HepG2 (cell line): ENCODE results near the gene BTBD19. TPM values are rescaled to one million over a fixed set of nuclear protein-coding genes. Genes with fewer than 3 reads are reported as not detected.

ENCODE experiments used
- CHD2 ChIP-seq: IDR thresholded peaks from 2 replicates; pipeline ENCODE4 v1.6.1; 2011; ENCODE audit warnings: low read depth, low read length, improper control_type of control experiment
- DNMT1 ChIP-seq: sonication (generic); formaldehyde crosslinking; IDR thresholded peaks from 2 replicates; pipeline ENCODE4 v1.5.1; 2020; ENCODE audit warnings: mild to moderate bottlenecking, missing genetic modification reagents
- FLYWCH1 ChIP-seq: sonication (generic); formaldehyde crosslinking; IDR thresholded peaks from 2 replicates; pipeline ENCODE4 v1.8.1; 2023; ENCODE audit warnings: mild to moderate bottlenecking, missing genetic modification reagents
- GABPB1 ChIP-seq: IDR thresholded peaks from 2 replicates; pipeline ENCODE4 v1.6.1; 2016; ENCODE audit warnings: mild to moderate bottlenecking, missing genetic modification reagents, moderate library complexity, missing compliant biosample characterization
- GATA4 ChIP-seq: sonication (generic); IDR thresholded peaks from 2 replicates; pipeline ENCODE4 v1.6.1; 2016; ENCODE audit warnings: antibody characterized with exemption, low read depth, borderline replicate concordance
- GTF2F1 ChIP-seq: fragments of 150-350 bp; IDR thresholded peaks from 2 replicates; pipeline ENCODE4 v1.6.1; 2014; ENCODE audit warnings: low read length
- HES4 ChIP-seq: sonication (generic); formaldehyde crosslinking; IDR thresholded peaks from 2 replicates; pipeline ENCODE4 v1.9.0; 2021; ENCODE audit warnings: mild to moderate bottlenecking, missing genetic modification reagents, borderline replicate concordance
- KDM3A ChIP-seq: IDR thresholded peaks from 2 replicates; pipeline ENCODE4 v1.6.1; 2018; ENCODE audit warnings: low read depth, missing compliant biosample characterization
- NCOA2 ChIP-seq: sonication (generic); formaldehyde crosslinking; IDR thresholded peaks from 2 replicates; pipeline ENCODE4 v1.8.0; 2022; ENCODE audit warnings: inconsistent platforms
- PAF1 ChIP-seq: IDR thresholded peaks from 2 replicates; pipeline ENCODE4 v1.6.1; 2016; ENCODE audit warnings: missing genetic modification reagents, missing compliant biosample characterization
- RFXANK ChIP-seq: IDR thresholded peaks from 2 replicates; pipeline ENCODE4 v1.6.1; 2016
- SRSF9 ChIP-seq: fragments of 200-400 bp; formaldehyde crosslinking; IDR thresholded peaks from 2 replicates; pipeline ENCODE4 v1.6.1; 2018; ENCODE audit warnings: borderline replicate concordance, mild to moderate bottlenecking, low read depth, low read length; ENCODE audit not compliant: insufficient read depth, poor library complexity, severe bottlenecking
- TCF7L2 ChIP-seq: IDR thresholded peaks from 2 replicates; pipeline ENCODE4 v1.6.1; 2011; ENCODE audit warnings: mild to moderate bottlenecking, low read depth, low read length, moderate library complexity
- YEATS4 ChIP-seq: sonication (generic); formaldehyde crosslinking; IDR thresholded peaks from 2 replicates; pipeline ENCODE4 v1.4.0; 2020; ENCODE audit warnings: missing genetic modification reagents, borderline replicate concordance
- ZFP36L1 ChIP-seq: sonication (generic); formaldehyde crosslinking; IDR thresholded peaks from 2 replicates; pipeline ENCODE4 v1.8.0; 2022; ENCODE audit warnings: mild to moderate bottlenecking, missing genetic modification reagents, moderate library complexity
- ZNF441 ChIP-seq: sonication (generic); formaldehyde crosslinking; IDR thresholded peaks from 2 replicates; pipeline ENCODE4 v1.7.0; 2021; ENCODE audit warnings: missing genetic modification reagents, borderline replicate concordance
- ZNF547 ChIP-seq: sonication (generic); formaldehyde crosslinking; IDR thresholded peaks from 2 replicates; pipeline ENCODE4 v1.5.1; 2020; ENCODE audit warnings: mild to moderate bottlenecking, missing genetic modification reagents
- ZNF577 ChIP-seq: sonication (generic); formaldehyde crosslinking; IDR thresholded peaks from 2 replicates; pipeline ENCODE4 v1.4.0; 2020; ENCODE audit warnings: mild to moderate bottlenecking, low read depth, missing genetic modification reagents, borderline replicate concordance
- ZNF720 ChIP-seq: sonication (generic); formaldehyde crosslinking; IDR thresholded peaks from 2 replicates; pipeline ENCODE4 v1.4.0; 2020; ENCODE audit warnings: missing genetic modification reagents
- polyA plus RNA-seq, 8 experiments: library from polyadenylated mRNA; depleted of rRNA in 3 of 8; stranded (reverse) in 7 of 8; unstranded in 1 of 8; fragments of >200 nt; fragmentation: Illumina TruSeq in 4 of 8; extraction: Trizol in 4 of 8; gene quantifications; 2 replicates each; pipeline versions ENCODE4 v1.2.1 to v1.2.3, GENCODE V29; 2011 to 2016; ENCODE audit warnings: low read depth in 4 of 8, missing spikeins in 1 of 8, mixed read lengths in 1 of 8; ENCODE audit not compliant: insufficient read depth in 1 of 8
- total RNA-seq, 5 experiments: library from RNA; depleted of rRNA; stranded (reverse); fragments of >200 nt; fragmentation: Illumina TruSeq; extraction: Trizol; gene quantifications; 2 replicates each; pipeline ENCODE4 v1.2.3, GENCODE V29; 2016; ENCODE audit warnings: low read depth in 1 of 5
- TF ChIP-seq, protein P1 (sequence below): sonication (generic); formaldehyde crosslinking; IDR thresholded peaks from 2 replicates; pipeline ENCODE4 v1.4.0; 2020; ENCODE audit warnings: missing genetic modification reagents
- TF ChIP-seq, protein P2 (sequence below): sonication (generic); formaldehyde crosslinking; IDR thresholded peaks from 2 replicates; pipeline ENCODE4 v1.4.0; 2020; ENCODE audit warnings: missing genetic modification reagents, borderline replicate concordance
- TF ChIP-seq, protein P3 (sequence below): sonication (generic); formaldehyde crosslinking; IDR thresholded peaks from 2 replicates; pipeline ENCODE4 v1.4.0; 2020; ENCODE audit warnings: missing genetic modification reagents

The BTBD19 gene
- total and polyA plus RNA-seq, 2 of the 13 experiments (the other 11 are each of a cell fraction or from before 2014, with no cell fraction given), result 2.7 to 6.7 TPM

DNA sequence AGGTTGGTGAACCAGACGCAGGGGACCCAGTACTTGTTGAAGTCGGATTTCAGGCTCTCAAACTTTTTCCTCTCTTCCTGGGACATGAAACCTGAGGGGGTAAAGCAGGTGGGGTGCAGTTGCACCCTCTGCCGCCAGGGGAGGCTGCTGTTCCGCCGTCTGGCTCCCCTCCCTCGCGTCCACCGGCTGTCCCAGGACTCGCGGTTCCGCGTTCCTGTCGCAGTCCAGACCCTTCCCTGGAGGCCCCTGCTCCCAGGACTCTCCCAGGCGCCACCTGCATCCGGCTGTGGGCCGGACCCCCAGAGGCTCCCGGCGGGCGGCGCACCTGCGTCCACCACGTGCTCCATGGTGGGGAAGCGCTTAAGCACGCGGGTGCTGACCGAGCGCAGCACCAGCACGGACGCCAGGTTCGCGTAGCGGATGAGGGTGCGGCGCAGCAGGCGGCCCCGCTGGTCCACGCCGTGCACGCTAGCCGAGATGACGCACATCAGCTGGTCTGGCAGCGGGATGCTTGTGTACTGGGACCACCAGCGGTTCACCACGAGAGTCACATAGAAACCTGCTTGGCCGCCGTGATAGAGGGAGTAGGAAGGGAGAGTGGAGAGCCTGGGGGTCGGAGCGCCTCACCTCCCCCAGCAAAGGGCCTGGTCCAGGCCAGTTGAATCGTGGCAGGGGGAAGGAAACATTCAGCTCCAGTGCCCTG is 22.0 kb upstream of the BTBD19 start (continued):
- no peak for TF ChIP-seq ZNF577
- TF ChIP-seq ZNF720 (CRISPR knock-in tag), result no peak
- no peak for TF ChIP-seq DNMT1
- TF ChIP-seq, protein P1, sequence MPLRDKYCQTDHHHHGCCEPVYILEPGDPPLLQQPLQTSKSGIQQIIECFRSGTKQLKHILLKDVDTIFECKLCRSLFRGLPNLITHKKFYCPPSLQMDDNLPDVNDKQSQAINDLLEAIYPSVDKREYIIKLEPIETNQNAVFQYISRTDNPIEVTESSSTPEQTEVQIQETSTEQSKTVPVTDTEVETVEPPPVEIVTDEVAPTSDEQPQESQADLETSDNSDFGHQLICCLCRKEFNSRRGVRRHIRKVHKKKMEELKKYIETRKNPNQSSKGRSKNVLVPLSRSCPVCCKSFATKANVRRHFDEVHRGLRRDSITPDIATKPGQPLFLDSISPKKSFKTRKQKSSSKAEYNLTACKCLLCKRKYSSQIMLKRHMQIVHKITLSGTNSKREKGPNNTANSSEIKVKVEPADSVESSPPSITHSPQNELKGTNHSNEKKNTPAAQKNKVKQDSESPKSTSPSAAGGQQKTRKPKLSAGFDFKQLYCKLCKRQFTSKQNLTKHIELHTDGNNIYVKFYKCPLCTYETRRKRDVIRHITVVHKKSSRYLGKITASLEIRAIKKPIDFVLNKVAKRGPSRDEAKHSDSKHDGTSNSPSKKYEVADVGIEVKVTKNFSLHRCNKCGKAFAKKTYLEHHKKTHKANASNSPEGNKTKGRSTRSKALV (CRISPR knock-in tag), result no peak
- TF ChIP-seq, protein P2, sequence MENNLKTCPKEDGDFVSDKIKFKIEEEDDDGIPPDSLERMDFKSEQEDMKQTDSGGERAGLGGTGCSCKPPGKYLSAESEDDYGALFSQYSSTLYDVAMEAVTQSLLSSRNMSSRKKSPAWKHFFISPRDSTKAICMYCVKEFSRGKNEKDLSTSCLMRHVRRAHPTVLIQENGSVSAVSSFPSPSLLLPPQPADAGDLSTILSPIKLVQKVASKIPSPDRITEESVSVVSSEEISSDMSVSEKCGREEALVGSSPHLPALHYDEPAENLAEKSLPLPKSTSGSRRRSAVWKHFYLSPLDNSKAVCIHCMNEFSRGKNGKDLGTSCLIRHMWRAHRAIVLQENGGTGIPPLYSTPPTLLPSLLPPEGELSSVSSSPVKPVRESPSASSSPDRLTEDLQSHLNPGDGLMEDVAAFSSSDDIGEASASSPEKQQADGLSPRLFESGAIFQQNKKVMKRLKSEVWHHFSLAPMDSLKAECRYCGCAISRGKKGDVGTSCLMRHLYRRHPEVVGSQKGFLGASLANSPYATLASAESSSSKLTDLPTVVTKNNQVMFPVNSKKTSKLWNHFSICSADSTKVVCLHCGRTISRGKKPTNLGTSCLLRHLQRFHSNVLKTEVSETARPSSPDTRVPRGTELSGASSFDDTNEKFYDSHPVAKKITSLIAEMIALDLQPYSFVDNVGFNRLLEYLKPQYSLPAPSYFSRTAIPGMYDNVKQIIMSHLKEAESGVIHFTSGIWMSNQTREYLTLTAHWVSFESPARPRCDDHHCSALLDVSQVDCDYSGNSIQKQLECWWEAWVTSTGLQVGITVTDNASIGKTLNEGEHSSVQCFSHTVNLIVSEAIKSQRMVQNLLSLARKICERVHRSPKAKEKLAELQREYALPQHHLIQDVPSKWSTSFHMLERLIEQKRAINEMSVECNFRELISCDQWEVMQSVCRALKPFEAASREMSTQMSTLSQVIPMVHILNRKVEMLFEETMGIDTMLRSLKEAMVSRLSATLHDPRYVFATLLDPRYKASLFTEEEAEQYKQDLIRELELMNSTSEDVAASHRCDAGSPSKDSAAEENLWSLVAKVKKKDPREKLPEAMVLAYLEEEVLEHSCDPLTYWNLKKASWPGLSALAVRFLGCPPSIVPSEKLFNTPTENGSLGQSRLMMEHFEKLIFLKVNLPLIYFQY (CRISPR knock-in tag), result no peak
- TF ChIP-seq ZNF441 (CRISPR knock-in tag), result no peak
- peak; percentile 35; the same call in 1 of the 2 replicates for TF ChIP-seq HES4
- no peak for TF ChIP-seq GATA4
- TF ChIP-seq PAF1 (CRISPR knock-in tag), result no peak
- no peak; the same call in 1 of the 2 replicates for TF ChIP-seq YEATS4 (CRISPR knock-in tag)
- TF ChIP-seq RFXANK, result no peak
- TF ChIP-seq FLYWCH1 (CRISPR knock-in tag), result no peak
- no peak for TF ChIP-seq TCF7L2
- TF ChIP-seq ZNF547 (CRISPR knock-in tag), result 0 out of 2 replicates have a peak, but pooled peaks have one; percentile 40
- no peak for TF ChIP-seq SRSF9
- no peak for TF ChIP-seq CHD2
- TF ChIP-seq KDM3A, result no peak
- TF ChIP-seq GABPB1, result peak; percentile 77
- TF ChIP-seq NCOA2 (CRISPR knock-in tag), result no peak
- TF ChIP-seq, protein P3, sequence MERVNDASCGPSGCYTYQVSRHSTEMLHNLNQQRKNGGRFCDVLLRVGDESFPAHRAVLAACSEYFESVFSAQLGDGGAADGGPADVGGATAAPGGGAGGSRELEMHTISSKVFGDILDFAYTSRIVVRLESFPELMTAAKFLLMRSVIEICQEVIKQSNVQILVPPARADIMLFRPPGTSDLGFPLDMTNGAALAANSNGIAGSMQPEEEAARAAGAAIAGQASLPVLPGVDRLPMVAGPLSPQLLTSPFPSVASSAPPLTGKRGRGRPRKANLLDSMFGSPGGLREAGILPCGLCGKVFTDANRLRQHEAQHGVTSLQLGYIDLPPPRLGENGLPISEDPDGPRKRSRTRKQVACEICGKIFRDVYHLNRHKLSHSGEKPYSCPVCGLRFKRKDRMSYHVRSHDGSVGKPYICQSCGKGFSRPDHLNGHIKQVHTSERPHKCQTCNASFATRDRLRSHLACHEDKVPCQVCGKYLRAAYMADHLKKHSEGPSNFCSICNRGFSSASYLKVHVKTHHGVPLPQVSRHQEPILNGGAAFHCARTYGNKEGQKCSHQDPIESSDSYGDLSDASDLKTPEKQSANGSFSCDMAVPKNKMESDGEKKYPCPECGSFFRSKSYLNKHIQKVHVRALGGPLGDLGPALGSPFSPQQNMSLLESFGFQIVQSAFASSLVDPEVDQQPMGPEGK, result peak; percentile 53
- no peak for TF ChIP-seq ZFP36L1
- TF ChIP-seq GTF2F1, result no peak
